Measurements from ENCODE around the gene BAHCC1.

DNA sequence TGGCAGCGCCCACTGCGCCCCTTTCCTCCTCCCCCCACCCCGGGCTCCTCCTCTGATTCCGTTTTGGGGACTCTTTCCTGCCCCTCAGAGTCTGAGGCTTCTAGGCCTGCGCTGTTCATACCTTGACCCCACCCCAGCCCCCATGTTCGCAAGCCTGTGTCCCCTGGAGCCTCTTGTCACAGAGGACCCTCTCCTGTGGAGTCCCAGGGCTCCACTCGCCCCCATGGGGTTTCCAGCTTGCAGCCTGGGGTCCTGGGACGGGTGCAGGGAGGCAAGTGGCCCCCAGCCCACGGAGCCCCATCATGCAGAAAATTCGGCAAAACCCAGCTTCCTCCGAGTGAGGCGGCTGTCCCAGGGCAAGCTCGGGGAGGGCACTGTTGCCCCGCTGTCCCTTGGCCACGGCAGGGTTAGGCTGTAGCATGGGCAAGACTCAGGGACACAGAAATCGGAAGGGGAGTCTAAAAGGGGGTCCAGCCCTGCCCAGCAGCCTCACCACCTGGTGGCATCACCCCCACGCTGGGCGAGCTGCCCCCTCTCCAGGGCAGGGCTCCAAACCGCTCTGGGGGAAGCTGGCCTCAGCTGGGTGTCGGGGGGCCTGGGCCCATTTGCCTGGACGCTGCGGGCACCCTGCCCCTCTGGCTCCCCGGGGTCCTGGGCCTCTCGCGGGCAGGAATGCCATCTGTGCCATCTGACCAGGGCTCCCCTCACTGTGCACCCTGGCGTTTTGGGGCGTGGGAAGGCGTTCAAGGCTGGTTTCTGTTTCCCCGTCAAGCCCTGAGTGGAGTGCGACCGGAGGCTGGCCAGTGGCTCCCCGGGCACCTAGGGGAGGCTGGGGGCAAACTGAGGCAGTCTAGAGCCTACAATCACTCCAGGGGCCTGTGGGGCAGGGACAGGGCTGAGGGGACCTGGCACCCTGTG is 11.5 kb upstream of the BAHCC1 start:
- TF ChIP-seq, protein P1, sequence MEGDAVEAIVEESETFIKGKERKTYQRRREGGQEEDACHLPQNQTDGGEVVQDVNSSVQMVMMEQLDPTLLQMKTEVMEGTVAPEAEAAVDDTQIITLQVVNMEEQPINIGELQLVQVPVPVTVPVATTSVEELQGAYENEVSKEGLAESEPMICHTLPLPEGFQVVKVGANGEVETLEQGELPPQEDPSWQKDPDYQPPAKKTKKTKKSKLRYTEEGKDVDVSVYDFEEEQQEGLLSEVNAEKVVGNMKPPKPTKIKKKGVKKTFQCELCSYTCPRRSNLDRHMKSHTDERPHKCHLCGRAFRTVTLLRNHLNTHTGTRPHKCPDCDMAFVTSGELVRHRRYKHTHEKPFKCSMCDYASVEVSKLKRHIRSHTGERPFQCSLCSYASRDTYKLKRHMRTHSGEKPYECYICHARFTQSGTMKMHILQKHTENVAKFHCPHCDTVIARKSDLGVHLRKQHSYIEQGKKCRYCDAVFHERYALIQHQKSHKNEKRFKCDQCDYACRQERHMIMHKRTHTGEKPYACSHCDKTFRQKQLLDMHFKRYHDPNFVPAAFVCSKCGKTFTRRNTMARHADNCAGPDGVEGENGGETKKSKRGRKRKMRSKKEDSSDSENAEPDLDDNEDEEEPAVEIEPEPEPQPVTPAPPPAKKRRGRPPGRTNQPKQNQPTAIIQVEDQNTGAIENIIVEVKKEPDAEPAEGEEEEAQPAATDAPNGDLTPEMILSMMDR (conservative IDR thresholded peaks at IDR 0.05 in 1 of 2, IDR thresholded peaks at IDR 0.05 in 1 of 2; ENCODE audit: low read depth in 1 of 2, low read length in 2 of 2) = no peak
- TF ChIP-seq EZH2 (IDR thresholded peaks at IDR 0.05; ENCODE audit: low read length, missing control alignments) = no peak
